GM12878 (cell line): ENCODE data around the gene COASY. TPM values are rescaled to one million over a fixed set of nuclear protein-coding genes. Genes with fewer than 3 reads are reported as not detected.

Source experiments
- BACH1 ChIP-seq: fragments of 450-650 bp; IDR thresholded peaks from 2 replicates; pipeline ENCODE4 v1.6.1; 2017; ENCODE audit warnings: mild to moderate bottlenecking, borderline replicate concordance
- EGR1 ChIP-seq, 2 experiments: IDR thresholded peaks; 1 replicate in 1 of 2; 2 replicates in 1 of 2; pipeline ENCODE4 v1.6.1; 2011 to 2012; ENCODE audit warnings: low read depth in 2 of 2, low read length in 2 of 2, borderline replicate concordance in 1 of 2, mild to moderate bottlenecking in 1 of 2, moderate library complexity in 1 of 2
- EP300 ChIP-seq, 2 experiments: fragments of 150-350 bp in 1 of 2; IDR thresholded peaks; 2 replicates each; pipeline ENCODE4 v1.6.1; 2011 to 2012; ENCODE audit warnings: low read depth in 2 of 2, low read length in 2 of 2, borderline replicate concordance in 1 of 2, improper control_type of control experiment in 1 of 2, inconsistent platforms in 1 of 2; ENCODE audit not compliant: control insufficient read depth in 1 of 2
- ETV6 ChIP-seq, 2 experiments: fragments of 450-650 bp in 1 of 2; IDR thresholded peaks in 1 of 2; conservative IDR thresholded peaks in 1 of 2; 2 replicates each; pipeline ENCODE4 v1.6.1; 2014; ENCODE audit warnings: antibody characterized with exemption in 1 of 2, borderline replicate concordance in 1 of 2, low read depth in 1 of 2, mild to moderate bottlenecking in 1 of 2, moderate library complexity in 1 of 2
- FOXK2 ChIP-seq: fragments of 450-650 bp; IDR thresholded peaks from 2 replicates; pipeline ENCODE4 v1.6.1; 2017; ENCODE audit warnings: mild to moderate bottlenecking, moderate library complexity
- GABPA ChIP-seq: IDR thresholded peaks from 2 replicates; pipeline ENCODE4 v1.6.1; 2014; ENCODE audit warnings: antibody characterized with exemption, low read depth, mild to moderate bottlenecking, inconsistent platforms
- GATAD2B ChIP-seq: fragments of 450-650 bp; conservative IDR thresholded peaks from 2 replicates; pipeline ENCODE4 v1.6.1; 2017; ENCODE audit warnings: low read depth, mild to moderate bottlenecking, moderate library complexity
- HDAC2 ChIP-seq: fragments of 200-600 bp; sonication (generic); IDR thresholded peaks from 2 replicates; pipeline ENCODE4 v1.6.1; 2017
- KLF5 ChIP-seq: fragments of 450-650 bp; IDR thresholded peaks from 2 replicates; pipeline ENCODE4 v1.6.1; 2014; ENCODE audit warnings: mild to moderate bottlenecking; ENCODE audit not compliant: partially characterized antibody
- MYB ChIP-seq: fragments of 150-350 bp; IDR thresholded peaks from 2 replicates; pipeline ENCODE4 v1.6.1; 2014; ENCODE audit warnings: mild to moderate bottlenecking, low read depth, low read length, borderline replicate concordance
- NR2F1 ChIP-seq: fragments of 450-650 bp; conservative IDR thresholded peaks from 2 replicates; pipeline ENCODE4 v1.6.1; 2017; ENCODE audit warnings: mild to moderate bottlenecking
- RB1 ChIP-seq: fragments of 450-650 bp; formaldehyde crosslinking; IDR thresholded peaks from 2 replicates; pipeline ENCODE4 v1.6.1; 2017; ENCODE audit warnings: mild to moderate bottlenecking, borderline replicate concordance
- REST ChIP-seq: IDR thresholded peaks from 2 replicates; pipeline ENCODE4 v1.6.1; 2012; ENCODE audit warnings: mild to moderate bottlenecking, low read depth, low read length
- SKIL ChIP-seq: fragments of 450-650 bp; IDR thresholded peaks from 2 replicates; pipeline ENCODE4 v1.6.1; 2017; ENCODE audit warnings: mild to moderate bottlenecking, low read depth, inconsistent platforms; ENCODE audit not compliant: poor library complexity, severe bottlenecking
- TARDBP ChIP-seq: IDR thresholded peaks from 2 replicates; pipeline ENCODE4 v1.6.1; 2016; ENCODE audit warnings: borderline replicate concordance
- TCF3 ChIP-seq: IDR thresholded peaks from 2 replicates; pipeline ENCODE4 v1.6.1; 2012; ENCODE audit warnings: low read depth, mild to moderate bottlenecking, low read length, borderline replicate concordance; ENCODE audit not compliant: insufficient read depth
- USF1 ChIP-seq: IDR thresholded peaks from 2 replicates; pipeline ENCODE4 v1.6.1; 2011; ENCODE audit warnings: borderline replicate concordance, low read depth, mild to moderate bottlenecking, moderate library complexity, mixed read lengths, low read length; ENCODE audit not compliant: insufficient read depth; ENCODE audit errors: extremely low read length
- ZNF207 ChIP-seq: fragments of 450-650 bp; IDR thresholded peaks from 2 replicates; pipeline ENCODE4 v1.6.1; 2014; ENCODE audit warnings: antibody characterized with exemption, mild to moderate bottlenecking, borderline replicate concordance
- ZNF24 ChIP-seq: fragments of 450-650 bp; IDR thresholded peaks from 2 replicates; pipeline ENCODE4 v1.6.1; 2017; ENCODE audit warnings: antibody characterized with exemption, mild to moderate bottlenecking
- polyA plus RNA-seq, 11 experiments: library from polyadenylated mRNA; depleted of rRNA in 4 of 11; unstranded in 6 of 11; stranded (reverse) in 5 of 11; fragments of >200 nt; fragmentation: Nextera tagmentation in 4 of 11; fragmentation: Illumina TruSeq in 1 of 11; extraction: Ambion mirVana in 4 of 11; extraction: Trizol in 1 of 11; gene quantifications; 1 replicate in 1 of 11; 2 replicates in 10 of 11; pipeline versions ENCODE4 v1.2.1 to v1.2.3, GENCODE V29; 2011 to 2016; ENCODE audit warnings: inconsistent platforms in 2 of 11, missing spikeins in 2 of 11, low read depth in 1 of 11
- total RNA-seq, 4 experiments: library from RNA; depleted of rRNA in 3 of 4; stranded (reverse); fragments of >200 nt in 3 of 4; fragmentation: Illumina TruSeq in 1 of 4; extraction: Trizol in 1 of 4; gene quantifications; 2 replicates each; pipeline versions ENCODE4 v1.2.1 to v1.2.3, GENCODE V29; 2013 to 2021

COASY gene
- total and polyA plus RNA-seq, 10 of the 15 experiments (the other 5 are each of a cell fraction or from before 2014, with no cell fraction given), result 18.6 to 93.9 (median 43.2) TPM

GRCh38 chr17:42554250-42555121 is 7.5 kb upstream of the COASY start (continued):
- TF ChIP-seq ZNF207 (no peak), EGR1 (IDR thresholded peaks at IDR 0.05; ENCODE audit: borderline replicate concordance in 1 of 2, low read depth in 2 of 2, low read length in 2 of 2) (peak in 1 of 2 experiments; percentile 46; a peak in 1 of 3 replicates), ZNF24 (no peak), EP300 (IDR thresholded peaks at IDR 0.05; ENCODE audit: borderline replicate concordance in 1 of 2, control insufficient read depth in 1 of 2, low read depth in 2 of 2, low read length in 2 of 2) (no peak), REST (no peak; the same call in 1 of the 2 replicates), GABPA (peak; percentile 76), ETV6 (conservative IDR thresholded peaks at IDR 0.05 in 1 of 2, IDR thresholded peaks at IDR 0.05 in 1 of 2; ENCODE audit: borderline replicate concordance in 1 of 2, low read depth in 1 of 2) (no peak), BACH1 (peak; percentile 28; the same call in 1 of the 2 replicates), NR2F1 (peak; percentile 74), MYB (no peak), HDAC2 (no peak), KLF5 (peak; percentile 59), GATAD2B (peak; percentile 93), RB1 (peak; percentile 47; the same call in 1 of the 2 replicates), USF1 (no peak), TCF3 (0 out of 2 replicates have a peak, but pooled peaks have one; percentile 42), FOXK2 (no peak), SKIL (no peak), TARDBP (no peak)
